WTC11 (cell line): ENCODE results near the gene PLEKHO2. TPM values are rescaled to one million over a fixed set of nuclear protein-coding genes. Genes with fewer than 3 reads are reported as not detected.
A peak's percentile ranks its signal among the peaks of the same experiment; 100 is the strongest.

Source experiments
- ATAC-seq: fragments of 200-7000 bp; cut with Tn5 transposase; 2 replicates; pipeline ENCODE4 v1.10.0; 2021; ENCODE audit warnings: mild to moderate bottlenecking, moderate library complexity
- CTCF ChIA-PET: fragments of 300-600 bp; sonication (Branson Sonifier 250); formaldehyde crosslinking; loops from one replicate; lab custom pipeline; 2021; ENCODE audit warnings: antibody characterized with exemption; lab: Charles Lee
- POLR2A ChIA-PET: fragments of 350-600 bp; sonication (Branson Sonifier 250); formaldehyde crosslinking; loops from one replicate; lab custom pipeline; 2021; ENCODE audit warnings: antibody characterized with exemption; lab: Charles Lee
- DNase-seq: peaks from one replicate; pipeline ENCODE4 v3.0.0; 2021; ENCODE audit warnings: low spot score
- H3K27ac Mint-ChIP-seq: 2 replicates; pipeline ENCODE4 v1.8.0; 2021; ENCODE audit warnings: mixed read lengths
- H3K27me3 Mint-ChIP-seq: 2 replicates; pipeline ENCODE4 v1.8.0; 2021; ENCODE audit warnings: low read depth, mild to moderate bottlenecking, moderate library complexity, mixed read lengths
- H3K36me3 Mint-ChIP-seq: 2 replicates; pipeline ENCODE4 v1.8.0; 2021; ENCODE audit warnings: mixed read lengths
- H3K4me1 Mint-ChIP-seq: 2 replicates; pipeline ENCODE4 v1.8.0; 2022; ENCODE audit warnings: mixed read lengths
- H3K4me3 Mint-ChIP-seq: 2 replicates; pipeline ENCODE4 v1.8.0; 2021; ENCODE audit warnings: mild to moderate bottlenecking, moderate library complexity, mixed read lengths
- H3K9me3 Mint-ChIP-seq: 2 replicates; pipeline ENCODE4 v1.8.0; 2021; ENCODE audit warnings: mixed read lengths
- CTCF ChIP-seq: fragments of 200-600 bp; IDR thresholded peaks from 2 replicates; pipeline ENCODE4 v1.8.0; 2022; ENCODE audit warnings: antibody characterized with exemption
- E2F1 ChIP-seq: sonication (generic); formaldehyde crosslinking; IDR thresholded peaks from 2 replicates; pipeline ENCODE4 v1.8.0; 2022; ENCODE audit warnings: mild to moderate bottlenecking, missing genetic modification reagents
- E2F5 ChIP-seq: sonication (generic); formaldehyde crosslinking; IDR thresholded peaks from 2 replicates; pipeline ENCODE4 v1.8.1; 2022; ENCODE audit warnings: mild to moderate bottlenecking, moderate library complexity, missing genetic modification reagents
- EMX1 ChIP-seq: fragments of 250-450 bp; sonication (Bioruptor Pico); IDR thresholded peaks from 2 replicates; pipeline ENCODE4 v1.8.0; 2021; ENCODE audit warnings: mild to moderate bottlenecking
- ETV6 ChIP-seq: sonication (generic); formaldehyde crosslinking; IDR thresholded peaks from 2 replicates; pipeline ENCODE4 v1.8.1; 2022; ENCODE audit warnings: mild to moderate bottlenecking, missing genetic modification reagents
- FOXJ3 ChIP-seq: sonication (generic); formaldehyde crosslinking; IDR thresholded peaks from 2 replicates; pipeline ENCODE4 v1.9.0; 2021; ENCODE audit warnings: missing genetic modification reagents, mild to moderate bottlenecking, borderline replicate concordance
- FOXP1 ChIP-seq: sonication (generic); formaldehyde crosslinking; IDR thresholded peaks from 2 replicates; pipeline ENCODE4 v1.8.0; 2022; ENCODE audit warnings: missing genetic modification reagents, mild to moderate bottlenecking, moderate library complexity, borderline replicate concordance
- GABPB1 ChIP-seq: sonication (generic); formaldehyde crosslinking; IDR thresholded peaks from 2 replicates; pipeline ENCODE4 v1.8.1; 2023; ENCODE audit warnings: mild to moderate bottlenecking, missing genetic modification reagents
- KAT7 ChIP-seq: sonication (generic); formaldehyde crosslinking; IDR thresholded peaks from 2 replicates; pipeline ENCODE4 v1.8.1; 2023; ENCODE audit warnings: missing genetic modification reagents, mild to moderate bottlenecking, borderline replicate concordance
- MAX ChIP-seq: sonication (generic); formaldehyde crosslinking; IDR thresholded peaks from 2 replicates; pipeline ENCODE4 v1.8.0; 2022; ENCODE audit warnings: mild to moderate bottlenecking, missing genetic modification reagents
- MXD4 ChIP-seq: fragments of 250-450 bp; sonication (Bioruptor Pico); IDR thresholded peaks from 2 replicates; pipeline ENCODE4 v1.8.0; 2021; ENCODE audit warnings: mild to moderate bottlenecking, moderate library complexity, borderline replicate concordance
- MYBL2 ChIP-seq: sonication (generic); formaldehyde crosslinking; IDR thresholded peaks from 2 replicates; pipeline ENCODE4 v1.8.1; 2023; ENCODE audit warnings: mild to moderate bottlenecking, moderate library complexity, missing genetic modification reagents
- PRDM15 ChIP-seq: sonication (generic); formaldehyde crosslinking; IDR thresholded peaks from 2 replicates; pipeline ENCODE4 v1.8.0; 2022; ENCODE audit warnings: missing genetic modification reagents
- SMAD4 ChIP-seq: sonication (generic); formaldehyde crosslinking; IDR thresholded peaks from 2 replicates; pipeline ENCODE4 v1.8.0; 2022; ENCODE audit warnings: mild to moderate bottlenecking, missing genetic modification reagents
- TP53 ChIP-seq: sonication (generic); formaldehyde crosslinking; IDR thresholded peaks from 2 replicates; pipeline ENCODE4 v1.8.1; 2023; ENCODE audit warnings: mild to moderate bottlenecking, missing genetic modification reagents
- ZBTB21 ChIP-seq: sonication (generic); formaldehyde crosslinking; IDR thresholded peaks from 2 replicates; pipeline ENCODE4 v1.8.1; 2023; ENCODE audit warnings: mild to moderate bottlenecking, missing genetic modification reagents, borderline replicate concordance
- ZNF219 ChIP-seq: sonication (generic); formaldehyde crosslinking; IDR thresholded peaks from 2 replicates; pipeline ENCODE4 v1.8.0; 2023; ENCODE audit warnings: missing genetic modification reagents, mild to moderate bottlenecking, borderline replicate concordance
- ZNF416 ChIP-seq: fragments of 250-450 bp; sonication (Bioruptor Pico); IDR thresholded peaks from 2 replicates; pipeline ENCODE4 v1.9.0; 2021; ENCODE audit warnings: mild to moderate bottlenecking, inconsistent platforms
- ZNF425 ChIP-seq: fragments of 250-450 bp; sonication (Bioruptor Pico); conservative IDR thresholded peaks from 2 replicates; pipeline ENCODE4 v1.9.0; 2021; ENCODE audit warnings: mild to moderate bottlenecking
- ZNF512 ChIP-seq: sonication (generic); formaldehyde crosslinking; IDR thresholded peaks from 2 replicates; pipeline ENCODE4 v1.8.1; 2022; ENCODE audit warnings: missing genetic modification reagents, borderline replicate concordance
- total RNA-seq: library from RNA; stranded (reverse); gene quantifications from 3 replicates; pipeline ENCODE4 v1.2.3, GENCODE V29; 2021

PLEKHO2 gene
- total RNA-seq, 1 experiment from 2014 or later = 22.1 TPM

- DNase-seq (no peak), ATAC-seq (no peak)
- H3K9me3 Mint-ChIP-seq = no peaks in the 10 kb centered on the region
- H3K4me3 Mint-ChIP-seq = no peak overlapping the region
- TF ChIP-seq FOXP1 (no peak), ZNF416 (CRISPR knock-in tag) (no peak), SMAD4 (CRISPR knock-in tag) (no peak), ETV6 (CRISPR knock-in tag) (no peak), PRDM15 (CRISPR knock-in tag) (no peak), CTCF (no peak), E2F1 (CRISPR knock-in tag) (no peak), KAT7 (CRISPR knock-in tag) (no peak), MXD4 (CRISPR knock-in tag) (no peak), ZBTB21 (no peak), MYBL2 (CRISPR knock-in tag) (no peak), ZNF425 (CRISPR knock-in tag) (no peak), MAX (CRISPR knock-in tag) (no peak), TP53 (CRISPR knock-in tag) (no peak), GABPB1 (no peak), E2F5 (no peak), ZNF512 (CRISPR knock-in tag) (no peak), EMX1 (CRISPR knock-in tag) (no peak), FOXJ3 (CRISPR knock-in tag) (no peak), ZNF219 (CRISPR knock-in tag) (no peak)
- H3K27me3 Mint-ChIP-seq = no peaks in the 10 kb centered on the region
- H3K36me3 Mint-ChIP-seq = peaks cover 15% of the 10 kb centered on the region
- peaks cover 43% of the 10 kb centered on the region for H3K4me1 Mint-ChIP-seq
- POLR2A ChIA-PET = interaction anchor here (0.7 to 1.3 kb wide), 2 partner anchors 10 to 58 kb away, joined by 3 to 5 read pairs; no protein-coding TSS in a partner anchor
- CTCF ChIA-PET = interaction anchor here (0.8 to 1.2 kb wide), 4 partner anchors 14 to 133 kb away, joined by 3 read pairs; no protein-coding TSS in a partner anchor
- peak overlapping the region; percentile 78 for H3K27ac Mint-ChIP-seq
Observed at GRCh38 chr15:64865126-64865997, 23.6 kb downstream of the PLEKHO2 start.
